K562 (cell line): Measurements from ENCODE around the gene GLIPR2. TPM values are rescaled to one million over a fixed set of nuclear protein-coding genes. Genes with fewer than 3 reads are reported as not detected.

Experiments
- HEY1 ChIP-seq: fragments of 250-450 bp; sonication (Bioruptor Pico); IDR thresholded peaks from 2 replicates; pipeline ENCODE4 v1.5.0; 2020; ENCODE audit warnings: mild to moderate bottlenecking, moderate library complexity, borderline replicate concordance
- JUN ChIP-seq, 2 experiments: sonication (generic) in 1 of 2; formaldehyde crosslinking in 1 of 2; IDR thresholded peaks; 2 replicates each; pipeline versions ENCODE4 v1.6.1 to v1.8.0; 2012 to 2022; ENCODE audit warnings: borderline replicate concordance in 2 of 2, mild to moderate bottlenecking in 2 of 2, improper control_type of control experiment in 1 of 2, low read depth in 1 of 2, low read length in 1 of 2, missing genetic modification reagents in 1 of 2
- KAT7 ChIP-seq: sonication (generic); formaldehyde crosslinking; IDR thresholded peaks from 2 replicates; pipeline ENCODE4 v1.8.0; 2022; ENCODE audit warnings: missing genetic modification reagents, mild to moderate bottlenecking, borderline replicate concordance
- KDM4B ChIP-seq, 2 experiments: fragments of 450-650 bp in 1 of 2; sonication (generic) in 1 of 2; IDR thresholded peaks; 2 replicates each; pipeline ENCODE4 v1.6.1; 2016 to 2017; ENCODE audit warnings: borderline replicate concordance in 2 of 2, antibody characterized with exemption in 1 of 2, low read depth in 1 of 2, mild to moderate bottlenecking in 1 of 2
- KLF6 ChIP-seq: fragments of 250-450 bp; sonication (Bioruptor Pico); IDR thresholded peaks from 2 replicates; pipeline ENCODE4 v1.4.0; 2020; ENCODE audit warnings: mild to moderate bottlenecking, moderate library complexity, borderline replicate concordance
- MECOM ChIP-seq: fragments of 250-450 bp; sonication (Bioruptor Pico); IDR thresholded peaks from 2 replicates; pipeline ENCODE4 v1.8.0; 2022; ENCODE audit warnings: inconsistent platforms
- PHF21A ChIP-seq: fragments of 450-650 bp; IDR thresholded peaks from 2 replicates; pipeline ENCODE4 v1.6.1; 2017; ENCODE audit warnings: low read depth, borderline replicate concordance
- POU5F1 ChIP-seq: fragments of 150-350 bp; IDR thresholded peaks from 2 replicates; pipeline ENCODE4 v1.6.1; 2014; ENCODE audit warnings: borderline replicate concordance, low read length, low read depth, mild to moderate bottlenecking; ENCODE audit not compliant: partially characterized antibody
- RAD21 ChIP-seq, 2 experiments: fragments of 250-450 bp in 1 of 2; fragments of 450-650 bp in 1 of 2; sonication (Bioruptor Pico) in 1 of 2; formaldehyde crosslinking in 1 of 2; IDR thresholded peaks in 1 of 2; conservative IDR thresholded peaks in 1 of 2; 2 replicates each; pipeline versions ENCODE4 v1.4.0 to v1.8.0; 2020 to 2022; ENCODE audit warnings: mild to moderate bottlenecking in 2 of 2, moderate library complexity in 1 of 2
- RFX1 ChIP-seq: fragments of 450-650 bp; IDR thresholded peaks from 2 replicates; pipeline ENCODE4 v1.6.1; 2016; ENCODE audit warnings: mild to moderate bottlenecking, moderate library complexity
- SREBF1 ChIP-seq: fragments of 150-350 bp; IDR thresholded peaks from 2 replicates; pipeline ENCODE4 v1.6.1; 2014; ENCODE audit warnings: antibody characterized with exemption, low read depth, low read length, borderline replicate concordance
- ZNF408 ChIP-seq: fragments of 250-450 bp; sonication (Bioruptor Pico); IDR thresholded peaks from 2 replicates; pipeline ENCODE4 v1.4.0; 2020; ENCODE audit warnings: low read depth, mild to moderate bottlenecking, moderate library complexity
- ZNF444 ChIP-seq: fragments of 250-450 bp; sonication (Bioruptor Pico); IDR thresholded peaks from 2 replicates; pipeline ENCODE4 v1.4.0; 2020; ENCODE audit warnings: mild to moderate bottlenecking, moderate library complexity
- ZNF830 ChIP-seq: fragments of 250-450 bp; sonication (Bioruptor Pico); IDR thresholded peaks from 2 replicates; pipeline ENCODE4 v1.5.0; 2021; ENCODE audit warnings: mild to moderate bottlenecking
- polyA plus RNA-seq, 8 experiments: library from polyadenylated mRNA; depleted of rRNA in 4 of 8; stranded (reverse) in 5 of 8; unstranded in 3 of 8; fragments of >200 nt; fragmentation: Nextera tagmentation in 2 of 8; fragmentation: Illumina TruSeq in 1 of 8; extraction: Ambion mirVana in 2 of 8; extraction: Trizol in 1 of 8; gene quantifications; 2 replicates each; pipeline versions ENCODE4 v1.2.1 to v1.2.3, GENCODE V29; 2011 to 2014; ENCODE audit warnings: inconsistent platforms in 1 of 8, missing spikeins in 1 of 8
- total RNA-seq, 7 experiments: library from RNA; depleted of rRNA in 6 of 7; stranded (reverse); fragments of >200 nt in 6 of 7; fragmentation: Illumina TruSeq in 2 of 7; extraction: Trizol in 2 of 7; gene quantifications; 2 replicates each; pipeline versions ENCODE4 v1.2.1 to v1.2.3, GENCODE V29; 2011 to 2021; ENCODE audit warnings: low replicate concordance in 1 of 7
- TF ChIP-seq, protein P1 (sequence below): fragments of 250-450 bp; sonication (Bioruptor Pico); IDR thresholded peaks from 2 replicates; pipeline ENCODE4 v1.9.0; 2021; ENCODE audit warnings: mild to moderate bottlenecking
- TF ChIP-seq, protein P2 (sequence below): sonication (generic); formaldehyde crosslinking; IDR thresholded peaks from 2 replicates; pipeline ENCODE4 v1.5.0; 2020; ENCODE audit warnings: missing genetic modification reagents

The GLIPR2 gene
- total and polyA plus RNA-seq, 9 of the 15 experiments (the other 6 are each of a cell fraction or from before 2014, with no cell fraction given), result 1.4 to 8.8 (median 2.9) TPM

DNA sequence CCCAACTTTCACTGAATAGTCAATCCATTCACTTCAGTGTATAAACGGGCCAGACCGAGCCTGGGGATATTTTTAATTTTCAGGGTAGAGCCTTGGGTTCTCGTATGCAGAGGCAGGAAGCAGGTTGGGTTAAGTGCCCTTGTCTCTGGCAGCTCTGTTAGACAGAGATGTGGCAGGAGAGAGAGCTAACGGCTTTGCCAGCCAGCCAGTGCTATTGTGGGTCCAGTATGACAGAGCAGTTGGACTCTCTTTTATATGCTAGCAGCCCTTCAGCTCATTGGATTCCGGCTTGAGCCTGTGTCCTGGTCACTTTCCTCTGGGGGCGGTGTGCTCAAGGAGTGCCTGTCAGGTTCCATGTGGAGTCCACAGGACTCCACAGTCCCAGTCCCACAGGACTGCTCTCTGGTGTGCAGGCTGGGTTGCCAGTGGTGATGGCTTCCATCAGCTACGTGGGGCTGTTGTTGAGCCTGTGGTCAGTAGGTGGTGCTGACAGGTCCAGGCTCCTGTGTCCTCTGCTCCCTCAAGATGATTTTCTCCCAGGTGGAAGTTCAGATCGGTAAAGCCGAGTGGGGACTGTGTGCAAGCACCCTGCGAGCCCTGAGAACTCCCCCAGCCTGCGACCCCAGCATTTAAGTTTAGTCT lies 68.5 kb downstream of the GLIPR2 start (continued):
- no peak for TF ChIP-seq PHF21A
- TF ChIP-seq JUN (IDR thresholded peaks at IDR 0.05; ENCODE audit: borderline replicate concordance, low read depth, low read length), result no peak
- no peak for TF ChIP-seq JUN (CRISPR knock-in tag; IDR thresholded peaks at IDR 0.05; ENCODE audit: borderline replicate concordance)
- no peak for TF ChIP-seq MECOM (CRISPR knock-in tag)
- TF ChIP-seq, protein P1, sequence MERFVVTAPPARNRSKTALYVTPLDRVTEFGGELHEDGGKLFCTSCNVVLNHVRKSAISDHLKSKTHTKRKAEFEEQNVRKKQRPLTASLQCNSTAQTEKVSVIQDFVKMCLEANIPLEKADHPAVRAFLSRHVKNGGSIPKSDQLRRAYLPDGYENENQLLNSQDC (CRISPR knock-in tag), result no peak
- TF ChIP-seq ZNF830 (CRISPR knock-in tag), result no peak
- TF ChIP-seq RAD21 (CRISPR knock-in tag; conservative IDR thresholded peaks at IDR 0.05 in 1 of 2, IDR thresholded peaks at IDR 0.05 in 1 of 2), result peak in 1 of 2 experiments; percentile 22; a peak in 2 of 4 replicates
- no peak for TF ChIP-seq KAT7
- TF ChIP-seq ZNF408 (CRISPR knock-in tag), result no peak
- TF ChIP-seq KLF6 (CRISPR knock-in tag), result no peak
- TF ChIP-seq HEY1, result no peak
- no peak for TF ChIP-seq ZNF444 (CRISPR knock-in tag)
- no peak for TF ChIP-seq SREBF1
- TF ChIP-seq POU5F1, result no peak
- no peak for TF ChIP-seq KDM4B (IDR thresholded peaks at IDR 0.05; ENCODE audit: borderline replicate concordance in 2 of 2, low read depth in 1 of 2)
- TF ChIP-seq RFX1, result peak; percentile 40; the same call in 1 of the 2 replicates
- TF ChIP-seq, protein P2, sequence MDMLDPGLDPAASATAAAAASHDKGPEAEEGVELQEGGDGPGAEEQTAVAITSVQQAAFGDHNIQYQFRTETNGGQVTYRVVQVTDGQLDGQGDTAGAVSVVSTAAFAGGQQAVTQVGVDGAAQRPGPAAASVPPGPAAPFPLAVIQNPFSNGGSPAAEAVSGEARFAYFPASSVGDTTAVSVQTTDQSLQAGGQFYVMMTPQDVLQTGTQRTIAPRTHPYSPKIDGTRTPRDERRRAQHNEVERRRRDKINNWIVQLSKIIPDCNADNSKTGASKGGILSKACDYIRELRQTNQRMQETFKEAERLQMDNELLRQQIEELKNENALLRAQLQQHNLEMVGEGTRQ (CRISPR knock-in tag), result no peak
